ENCODE data around the gene TMEM14A.
"Not testable (repeated sequence)": the region's sequence is repeated elsewhere in the genome, so short reads cannot be mapped to it uniquely, and the experiment has no call there.

The TMEM14A gene

DNA sequence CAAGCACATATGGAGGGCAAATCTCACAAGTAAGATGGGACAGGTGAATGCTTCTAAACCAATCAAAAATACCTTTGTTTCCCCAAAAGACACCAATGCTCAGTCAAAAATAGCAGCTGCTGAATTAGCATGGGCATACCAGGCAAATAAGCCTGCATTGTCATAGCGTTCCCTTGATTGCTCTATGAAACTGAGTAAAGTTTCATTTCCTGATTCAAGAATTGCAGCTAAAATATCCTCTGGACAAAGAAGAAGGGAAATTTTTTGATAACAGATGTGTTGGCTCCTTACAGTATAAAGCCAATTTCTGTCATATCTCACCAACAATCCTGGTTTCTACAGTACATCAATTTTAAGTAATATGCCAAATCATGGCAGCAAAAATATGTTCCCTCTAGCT is 3.3 kb upstream of the TMEM14A start:
- peaks cover 11% of the 10 kb centered on the region; the same call in 1 of the 2 replicates for H3K4me1 ChIP-seq (ENCODE audit: control insufficient read depth, insufficient read depth, low read length)
- H3K36me3 ChIP-seq (ENCODE audit: control insufficient read depth, insufficient read depth, low read length) = peaks cover 12% of the 10 kb centered on the region
- no peak overlapping the region for H3K4me3 ChIP-seq (ENCODE audit: low read depth, low read length)
- H3K27ac ChIP-seq (ENCODE audit: low read depth, low read length) = no peak overlapping the region
- H3K27me3 ChIP-seq (ENCODE audit: control insufficient read depth, insufficient read depth, low read length) = peaks cover 5% of the 10 kb centered on the region; the same call in 1 of the 2 replicates
- no peak overlapping the region for H3K9ac ChIP-seq (ENCODE audit: low read length)
- H3K9me3 ChIP-seq (ENCODE audit: control insufficient read depth, insufficient read depth, low read depth, low read length) = no peaks in the 10 kb centered on the region

DNA sequence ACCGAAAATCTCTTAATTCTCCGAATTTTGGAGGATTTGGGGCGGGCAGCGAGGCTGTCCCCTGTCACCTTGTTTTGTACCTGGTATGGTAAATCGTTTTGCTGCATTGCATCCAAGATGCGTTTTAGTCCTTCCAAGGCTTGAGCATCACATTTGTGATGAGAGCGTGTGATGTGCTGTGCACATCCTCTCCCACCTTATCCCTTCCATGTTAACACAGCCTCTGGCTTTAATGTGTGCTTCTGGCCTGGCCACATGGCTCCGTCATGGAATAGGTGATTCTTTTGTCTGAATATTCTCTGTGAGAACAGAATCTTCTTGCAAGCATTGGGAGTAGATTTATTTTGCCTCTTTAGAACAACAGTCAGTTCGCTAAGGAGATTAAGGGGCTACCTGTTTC is 763 bp downstream of the TMEM14A start:
- H3K4me3 ChIP-seq (ENCODE audit: low read depth, low read length) = peak overlapping the region; percentile 81
- no peaks in the 10 kb centered on the region for H3K9me3 ChIP-seq (ENCODE audit: control insufficient read depth, insufficient read depth, low read depth, low read length)
- H3K36me3 ChIP-seq (ENCODE audit: control insufficient read depth, insufficient read depth, low read length) = peaks cover 11% of the 10 kb centered on the region
- no peak overlapping the region for H3K27ac ChIP-seq (ENCODE audit: low read depth, low read length)
- peaks cover 16% of the 10 kb centered on the region for H3K4me1 ChIP-seq (ENCODE audit: control insufficient read depth, insufficient read depth, low read length)
- no peak overlapping the region for H3K9ac ChIP-seq (ENCODE audit: low read length)
- H3K27me3 ChIP-seq (ENCODE audit: control insufficient read depth, insufficient read depth, low read length) = no peaks in the 10 kb centered on the region

GRCh38 chr6:52672412-52673025 is 1.6 kb downstream of the TMEM14A start:
- H3K9ac ChIP-seq (ENCODE audit: low read length) = no peak overlapping the region
- no peaks in the 10 kb centered on the region for H3K9me3 ChIP-seq (ENCODE audit: control insufficient read depth, insufficient read depth, low read depth, low read length)
- no peak overlapping the region for H3K27ac ChIP-seq (ENCODE audit: low read depth, low read length)
- no peak overlapping the region for H3K4me3 ChIP-seq (ENCODE audit: low read depth, low read length)
- peaks cover 5% of the 10 kb centered on the region; the same call in 1 of the 2 replicates for H3K36me3 ChIP-seq (ENCODE audit: control insufficient read depth, insufficient read depth, low read length)
- no peaks in the 10 kb centered on the region for H3K27me3 ChIP-seq (ENCODE audit: control insufficient read depth, insufficient read depth, low read length)
- H3K4me1 ChIP-seq (ENCODE audit: control insufficient read depth, insufficient read depth, low read length) = peaks cover 16% of the 10 kb centered on the region

- Histone ChIP-seq H3K27ac (ENCODE audit: low read depth, low read length) (no peak overlapping the region), H3K4me1 (ENCODE audit: control insufficient read depth, insufficient read depth, low read length) (peaks cover 16% of the 10 kb centered on the region), H3K9ac (ENCODE audit: low read length) (no peak overlapping the region), H3K4me3 (ENCODE audit: low read depth, low read length) (no peak overlapping the region), H3K27me3 (ENCODE audit: control insufficient read depth, insufficient read depth, low read length) (no peaks in the 10 kb centered on the region), H3K36me3 (ENCODE audit: control insufficient read depth, insufficient read depth, low read length) (0 out of 2 replicates have a peak, but pooled peaks cover 3% of the 10 kb centered on the region), H3K9me3 (ENCODE audit: control insufficient read depth, insufficient read depth, low read depth, low read length) (no peaks in the 10 kb centered on the region)
Measured at GRCh38 chr6:52674666-52675065, 3.8 kb downstream of the TMEM14A start.

- Histone ChIP-seq H3K9me3 (ENCODE audit: control insufficient read depth, insufficient read depth, low read depth, low read length) (no peaks in the 10 kb centered on the region), H3K4me3 (ENCODE audit: low read depth, low read length) (no peak overlapping the region), H3K27me3 (ENCODE audit: control insufficient read depth, insufficient read depth, low read length) (no peaks in the 10 kb centered on the region), H3K4me1 (ENCODE audit: control insufficient read depth, insufficient read depth, low read length) (peaks cover 13% of the 10 kb centered on the region), H3K27ac (ENCODE audit: low read depth, low read length) (no peak overlapping the region), H3K36me3 (ENCODE audit: control insufficient read depth, insufficient read depth, low read length) (peaks cover 3% of the 10 kb centered on the region; the same call in 1 of the 2 replicates), H3K9ac (ENCODE audit: low read length) (no peak overlapping the region)
Measured at GRCh38 chr6:52675372-52675771, 4.5 kb downstream of the TMEM14A start.

- H3K9ac ChIP-seq (ENCODE audit: low read length); H3K9me3 ChIP-seq (ENCODE audit: control insufficient read depth, insufficient read depth, low read depth, low read length); H3K4me1 ChIP-seq (ENCODE audit: control insufficient read depth, insufficient read depth, low read length); H3K4me3 ChIP-seq (ENCODE audit: low read depth, low read length); H3K27me3 ChIP-seq (ENCODE audit: control insufficient read depth, insufficient read depth, low read length); H3K36me3 ChIP-seq (ENCODE audit: control insufficient read depth, insufficient read depth, low read length); H3K27ac ChIP-seq (ENCODE audit: low read depth, low read length): not testable (repeated sequence)
Measured at GRCh38 chr6:52676631-52677030, 5.7 kb downstream of the TMEM14A start.

DNA sequence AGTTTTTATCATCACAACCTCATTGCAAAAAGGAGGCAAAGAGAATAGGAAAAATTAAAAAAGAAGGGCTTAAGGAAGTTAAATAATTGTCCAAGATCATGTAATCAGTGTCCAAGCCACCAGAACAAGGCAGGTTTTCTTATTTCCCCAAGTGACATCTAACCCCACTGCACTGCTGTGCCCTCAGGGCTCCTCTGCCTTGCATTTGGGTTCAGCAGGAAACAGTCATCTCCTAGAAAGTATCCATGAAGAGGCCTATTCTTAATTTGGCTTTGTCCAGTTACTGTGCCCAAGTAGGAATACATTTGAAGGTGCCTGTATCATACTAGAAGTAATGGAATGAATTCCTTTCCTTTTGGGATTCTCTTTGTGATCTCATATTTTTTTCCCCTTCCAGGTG is 10.5 kb downstream of the TMEM14A start:
- no peaks in the 10 kb centered on the region for H3K9me3 ChIP-seq (ENCODE audit: control insufficient read depth, insufficient read depth, low read depth, low read length)
- no peaks in the 10 kb centered on the region for H3K27me3 ChIP-seq (ENCODE audit: control insufficient read depth, insufficient read depth, low read length)
- no peak overlapping the region for H3K4me3 ChIP-seq (ENCODE audit: low read depth, low read length)
- H3K4me1 ChIP-seq (ENCODE audit: control insufficient read depth, insufficient read depth, low read length) = no peaks in the 10 kb centered on the region
- no peak overlapping the region for H3K27ac ChIP-seq (ENCODE audit: low read depth, low read length)
- no peak overlapping the region for H3K9ac ChIP-seq (ENCODE audit: low read length)
- peaks cover 13% of the 10 kb centered on the region for H3K36me3 ChIP-seq (ENCODE audit: control insufficient read depth, insufficient read depth, low read length)

DNA sequence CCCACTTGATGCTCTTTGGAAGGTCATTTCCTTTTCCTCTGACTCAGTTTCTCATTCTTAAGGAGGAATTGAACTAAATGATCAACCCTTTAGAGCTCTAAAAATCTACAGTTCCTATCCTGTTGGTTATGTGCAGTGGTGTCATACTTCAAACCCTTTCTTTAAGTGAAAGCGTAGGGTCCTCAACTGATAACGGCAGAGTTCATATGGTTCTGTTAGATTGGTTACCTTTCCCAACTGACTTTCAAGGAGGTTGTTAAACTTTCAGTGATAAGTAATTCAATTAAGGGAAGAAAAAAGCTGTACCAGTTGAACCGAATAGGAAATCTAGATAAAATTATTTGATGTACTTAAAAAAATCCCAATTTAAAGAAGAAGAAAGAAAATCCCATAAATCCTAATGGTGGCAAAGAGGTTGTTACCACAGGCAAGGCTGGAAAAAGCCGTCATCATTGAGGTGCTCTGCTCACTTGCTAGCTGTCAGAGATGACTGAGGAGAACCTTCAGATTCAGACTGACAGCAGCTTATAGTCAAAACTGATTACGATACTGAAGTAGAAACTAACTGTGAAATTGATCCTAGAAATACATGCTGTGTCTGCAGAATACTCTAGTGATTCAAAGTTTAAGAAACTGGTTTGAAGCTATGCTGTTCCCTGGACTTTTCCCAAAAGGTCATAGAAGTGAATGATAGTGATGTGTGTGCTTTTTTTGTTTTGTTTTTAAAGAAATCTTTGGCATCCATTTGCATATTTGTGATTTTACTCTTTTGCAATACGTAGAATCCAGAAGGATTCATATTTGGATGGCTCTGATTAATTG is 16.2 kb downstream of the TMEM14A start:
- Histone ChIP-seq H3K9me3 (ENCODE audit: control insufficient read depth, insufficient read depth, low read depth, low read length) (no peaks in the 10 kb centered on the region), H3K4me3 (ENCODE audit: low read depth, low read length) (no peak overlapping the region), H3K9ac (ENCODE audit: low read length) (no peak overlapping the region), H3K27me3 (ENCODE audit: control insufficient read depth, insufficient read depth, low read length) (no peaks in the 10 kb centered on the region), H3K36me3 (ENCODE audit: control insufficient read depth, insufficient read depth, low read length) (peaks cover 8% of the 10 kb centered on the region), H3K27ac (ENCODE audit: low read depth, low read length) (no peak overlapping the region), H3K4me1 (ENCODE audit: control insufficient read depth, insufficient read depth, low read length) (peaks cover 8% of the 10 kb centered on the region)

- Histone ChIP-seq H3K4me3 (ENCODE audit: low read depth, low read length) (no peak overlapping the region), H3K9ac (ENCODE audit: low read length) (no peak overlapping the region), H3K9me3 (ENCODE audit: control insufficient read depth, insufficient read depth, low read depth, low read length) (no peaks in the 10 kb centered on the region), H3K36me3 (ENCODE audit: control insufficient read depth, insufficient read depth, low read length) (no peaks in the 10 kb centered on the region), H3K27ac (ENCODE audit: low read depth, low read length) (no peak overlapping the region), H3K27me3 (ENCODE audit: control insufficient read depth, insufficient read depth, low read length) (no peaks in the 10 kb centered on the region), H3K4me1 (ENCODE audit: control insufficient read depth, insufficient read depth, low read length) (peaks cover 8% of the 10 kb centered on the region)
Measured at GRCh38 chr6:52689857-52690256, 18.9 kb downstream of the TMEM14A start.

DNA sequence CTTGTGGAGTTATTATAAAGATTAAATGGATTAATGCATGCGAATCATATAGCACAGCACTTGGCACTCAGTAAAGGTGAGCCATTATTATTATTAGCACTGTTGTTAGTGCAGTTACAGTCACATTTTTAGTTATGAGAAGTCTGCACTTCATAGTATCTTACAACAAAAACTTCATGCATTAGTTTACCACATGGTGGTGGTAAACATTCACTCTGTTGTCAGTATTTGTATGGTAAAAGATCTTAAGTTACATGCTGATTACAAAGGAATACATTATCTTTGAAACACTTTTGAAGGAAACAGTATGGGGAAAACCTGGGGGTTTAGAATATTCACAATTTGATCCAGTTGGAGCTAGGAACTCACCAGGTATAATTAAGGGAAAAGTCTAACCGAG is 20.8 kb downstream of the TMEM14A start:
- H3K4me3 ChIP-seq (ENCODE audit: low read depth, low read length) = no peak overlapping the region
- no peak overlapping the region for H3K27ac ChIP-seq (ENCODE audit: low read depth, low read length)
- no peak overlapping the region for H3K9ac ChIP-seq (ENCODE audit: low read length)
- no peaks in the 10 kb centered on the region for H3K9me3 ChIP-seq (ENCODE audit: control insufficient read depth, insufficient read depth, low read depth, low read length)
- H3K4me1 ChIP-seq (ENCODE audit: control insufficient read depth, insufficient read depth, low read length) = peaks cover 8% of the 10 kb centered on the region
- H3K27me3 ChIP-seq (ENCODE audit: control insufficient read depth, insufficient read depth, low read length) = no peaks in the 10 kb centered on the region
- H3K36me3 ChIP-seq (ENCODE audit: control insufficient read depth, insufficient read depth, low read length) = no peaks in the 10 kb centered on the region

GRCh38 chr6:52693773-52694172 is 22.9 kb downstream of the TMEM14A start:
- Histone ChIP-seq H3K4me1 (ENCODE audit: control insufficient read depth, insufficient read depth, low read length) (peaks cover 12% of the 10 kb centered on the region), H3K9ac (ENCODE audit: low read length) (no peak overlapping the region), H3K36me3 (ENCODE audit: control insufficient read depth, insufficient read depth, low read length) (no peaks in the 10 kb centered on the region), H3K27me3 (ENCODE audit: control insufficient read depth, insufficient read depth, low read length) (no peaks in the 10 kb centered on the region), H3K27ac (ENCODE audit: low read depth, low read length) (no peak overlapping the region), H3K9me3 (ENCODE audit: control insufficient read depth, insufficient read depth, low read depth, low read length) (no peaks in the 10 kb centered on the region), H3K4me3 (ENCODE audit: low read depth, low read length) (no peak overlapping the region)
